ENCODE measurements around the gene DRD3. TPM values are rescaled to one million over a fixed set of nuclear protein-coding genes. Genes with fewer than 3 reads are reported as not detected.

DRD3 gene
- total and polyA plus RNA-seq, 2 donors (not counting 3 experiments of a cell fraction or from before 2014, with no cell fraction given) = not detected

DNA sequence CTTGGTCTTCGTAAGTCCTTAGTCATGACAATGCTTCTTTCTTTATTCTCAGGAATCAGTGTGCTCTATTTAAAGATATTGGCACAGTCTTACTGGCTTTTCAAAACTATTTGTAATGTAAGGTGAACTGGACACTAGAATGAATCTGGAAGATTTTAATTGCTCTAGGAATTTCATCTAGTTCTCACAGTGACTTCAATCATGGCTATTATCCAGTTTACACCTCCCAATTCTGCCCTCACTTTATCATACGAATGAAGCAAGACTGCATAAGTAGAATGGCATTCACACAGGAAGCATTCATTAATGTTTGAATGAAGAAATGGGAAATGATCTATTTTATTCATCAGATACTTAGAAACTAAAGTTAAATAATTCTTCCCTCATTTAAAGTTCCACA lies 26.7 kb upstream of the DRD3 start:
- no peaks in the 10 kb centered on the region for H3K4me1 ChIP-seq (ENCODE audit: control insufficient read depth, extremely low read depth, insufficient read depth, low read length)
- POLR2A ChIA-PET = interaction anchor here (0.6 kb wide), 1 partner anchor 9 kb away, joined by 3 read pairs; no protein-coding TSS in a partner anchor
- H3K4me2 ChIP-seq (ENCODE audit: insufficient read depth, low read length) = no peak overlapping the region
- H3K4me3 ChIP-seq (replicated peaks in 1 of 3; ENCODE audit: insufficient read depth in 1 of 3, low read depth in 1 of 3, low read length in 3 of 3) = no peak overlapping the region
- H3K36me3 ChIP-seq (ENCODE audit: control insufficient read depth in 2 of 2, extremely low read depth in 1 of 2, insufficient read depth in 2 of 2, low read length in 2 of 2) = no peaks in the 10 kb centered on the region
- H3K79me2 ChIP-seq (ENCODE audit: control insufficient read depth, insufficient read depth, low read length) = no peaks in the 10 kb centered on the region
- FAIRE-seq (no peak), DNase-seq (ENCODE audit: low read depth, low spot score) (no peak)
- no peaks in the 10 kb centered on the region for H3K9me3 ChIP-seq (replicated peaks; ENCODE audit: control insufficient read depth, insufficient read depth, low read length)
- no peaks in the 10 kb centered on the region for H3K9me1 ChIP-seq (replicated peaks; ENCODE audit: control insufficient read depth, extremely low read depth, insufficient read depth, low read length)
- intact Hi-C loops (cut with micrococcal nuclease) = no loop called here
- no peak for TF ChIP-seq FOS (IDR thresholded peaks at IDR 0.05; ENCODE audit: borderline replicate concordance, insufficient read depth, low read length)
- no peak for TF ChIP-seq POLR2AphosphoS5 (IDR thresholded peaks at IDR 0.05; ENCODE audit: insufficient read depth, low read depth, low read length)
- TF ChIP-seq, protein P1, sequence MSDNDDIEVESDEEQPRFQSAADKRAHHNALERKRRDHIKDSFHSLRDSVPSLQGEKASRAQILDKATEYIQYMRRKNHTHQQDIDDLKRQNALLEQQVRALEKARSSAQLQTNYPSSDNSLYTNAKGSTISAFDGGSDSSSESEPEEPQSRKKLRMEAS (IDR thresholded peaks at IDR 0.05; ENCODE audit: insufficient read depth, insufficient read length) = no peak
- TF ChIP-seq, protein P2, sequence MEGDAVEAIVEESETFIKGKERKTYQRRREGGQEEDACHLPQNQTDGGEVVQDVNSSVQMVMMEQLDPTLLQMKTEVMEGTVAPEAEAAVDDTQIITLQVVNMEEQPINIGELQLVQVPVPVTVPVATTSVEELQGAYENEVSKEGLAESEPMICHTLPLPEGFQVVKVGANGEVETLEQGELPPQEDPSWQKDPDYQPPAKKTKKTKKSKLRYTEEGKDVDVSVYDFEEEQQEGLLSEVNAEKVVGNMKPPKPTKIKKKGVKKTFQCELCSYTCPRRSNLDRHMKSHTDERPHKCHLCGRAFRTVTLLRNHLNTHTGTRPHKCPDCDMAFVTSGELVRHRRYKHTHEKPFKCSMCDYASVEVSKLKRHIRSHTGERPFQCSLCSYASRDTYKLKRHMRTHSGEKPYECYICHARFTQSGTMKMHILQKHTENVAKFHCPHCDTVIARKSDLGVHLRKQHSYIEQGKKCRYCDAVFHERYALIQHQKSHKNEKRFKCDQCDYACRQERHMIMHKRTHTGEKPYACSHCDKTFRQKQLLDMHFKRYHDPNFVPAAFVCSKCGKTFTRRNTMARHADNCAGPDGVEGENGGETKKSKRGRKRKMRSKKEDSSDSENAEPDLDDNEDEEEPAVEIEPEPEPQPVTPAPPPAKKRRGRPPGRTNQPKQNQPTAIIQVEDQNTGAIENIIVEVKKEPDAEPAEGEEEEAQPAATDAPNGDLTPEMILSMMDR (IDR thresholded peaks at IDR 0.05; ENCODE audit: extremely low read depth in 1 of 2, insufficient read depth in 1 of 2, low read depth in 1 of 2, low read length in 2 of 2) = no peak
- TF ChIP-seq EZH2 (IDR thresholded peaks at IDR 0.05; ENCODE audit: borderline replicate concordance, low read depth, low read length, severe bottlenecking) = no peak
- TF ChIP-seq MYC (IDR thresholded peaks at IDR 0.05; ENCODE audit: low read depth, low read length) = no peak
- no peak for TF ChIP-seq POLR2A (IDR thresholded peaks at IDR 0.05; ENCODE audit: low read depth, low read length)
- TF ChIP-seq GATA2 (IDR thresholded peaks at IDR 0.05; ENCODE audit: insufficient read depth, insufficient read length, low read depth, low read length) = no peak
- no peak for TF ChIP-seq JUN (IDR thresholded peaks at IDR 0.05; ENCODE audit: borderline replicate concordance, insufficient read depth, insufficient read length, low read depth)
- no peak overlapping the region for H2AFZ ChIP-seq (ENCODE audit: low read depth, low read length)
- H3K27me3 ChIP-seq (ENCODE audit: control insufficient read depth in 2 of 2, insufficient read depth in 2 of 2, low read length in 2 of 2) = no peaks in the 10 kb centered on the region
- BruUV-seq (replicated peaks) = no TSS peak
- CTCF ChIA-PET = interaction anchor here (0.7 to 2.3 kb wide), 3 partner anchors 9 to 22 kb away, joined by 3 to 15 read pairs (median 3); no protein-coding TSS in a partner anchor
- no peak overlapping the region for H3K27ac ChIP-seq (ENCODE audit: insufficient read depth, low read depth, low read length)
- no peaks in the 10 kb centered on the region for H4K20me1 ChIP-seq (replicated peaks; ENCODE audit: control insufficient read depth, extremely low read depth, insufficient read depth, low read length)
- no peak overlapping the region for H3K9ac ChIP-seq (replicated peaks; ENCODE audit: extremely low read depth, insufficient read depth, low read length)
- dilution Hi-C loops (cut with MboI; ENCODE audit: extremely low pct_ligation_motif_present, low sequenced_read_pairs) = no loop called here
